ENCODE results near the gene PPTC7.
A peak's percentile ranks its signal among the peaks of the same experiment; 100 is the strongest.
"Not testable (repeated sequence)": the region's sequence is repeated elsewhere in the genome, so short reads cannot be mapped to it uniquely, and the experiment has no call there.

PPTC7 gene

GRCh38 chr12:110574044-110574443 is 9.1 kb downstream of the PPTC7 start:
- DNase-seq (ENCODE audit: low spot score) (no peak), ATAC-seq (ENCODE audit: low read depth) (no peak)
- Histone ChIP-seq H3K27ac (ENCODE audit: poor library complexity, severe bottlenecking) (peak overlapping the region; percentile 99), H3K4me1 (ENCODE audit: insufficient read depth, poor library complexity, severe bottlenecking) (peaks cover 41% of the 10 kb centered on the region), H3K27me3 (ENCODE audit: insufficient read depth, poor library complexity, severe bottlenecking) (no peaks in the 10 kb centered on the region), H3K36me3 (ENCODE audit: low read depth) (peaks cover 26% of the 10 kb centered on the region), H3K4me3 (ENCODE audit: severe bottlenecking) (no peak overlapping the region), H3K9me3 (ENCODE audit: severe bottlenecking) (no peaks in the 10 kb centered on the region)
- TF ChIP-seq CTCF (IDR thresholded peaks at IDR 0.05; ENCODE audit: poor library complexity, severe bottlenecking): no peak

DNA sequence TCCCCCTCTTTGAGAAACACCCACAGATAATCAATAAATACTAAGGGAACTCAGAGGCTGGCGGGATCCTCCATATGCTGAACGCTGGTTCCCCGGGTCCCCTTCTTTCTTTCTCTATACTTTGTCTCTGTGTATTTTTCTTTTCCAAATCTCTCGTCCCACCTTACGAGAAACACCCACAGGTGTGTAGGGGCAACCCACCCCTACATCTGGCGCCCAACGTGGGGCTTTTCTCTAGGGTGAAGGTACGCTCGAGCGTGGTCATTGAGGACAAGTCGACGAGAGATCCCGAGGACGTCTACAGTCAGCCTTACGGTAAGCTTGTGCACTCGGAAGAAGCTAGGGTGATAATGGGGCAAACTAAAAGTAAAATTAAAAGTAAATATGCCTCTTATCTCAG is 12.3 kb downstream of the PPTC7 start:
- not testable (repeated sequence) for H3K27ac ChIP-seq (ENCODE audit: poor library complexity, severe bottlenecking); ATAC-seq (ENCODE audit: low read depth); DNase-seq (ENCODE audit: low spot score); H3K4me3 ChIP-seq (ENCODE audit: severe bottlenecking); H3K9me3 ChIP-seq (ENCODE audit: severe bottlenecking); H3K27me3 ChIP-seq (ENCODE audit: insufficient read depth, poor library complexity, severe bottlenecking)
- peaks cover 36% of the 10 kb centered on the region for H3K4me1 ChIP-seq (ENCODE audit: insufficient read depth, poor library complexity, severe bottlenecking)
- peaks cover 26% of the 10 kb centered on the region for H3K36me3 ChIP-seq (ENCODE audit: low read depth)

GRCh38 chr12:110569838-110570237 is 13.3 kb downstream of the PPTC7 start:
- H3K27ac ChIP-seq (ENCODE audit: poor library complexity, severe bottlenecking): peak overlapping the region; percentile 94
- H3K9me3 ChIP-seq (ENCODE audit: severe bottlenecking); H3K4me3 ChIP-seq (ENCODE audit: severe bottlenecking); H3K27me3 ChIP-seq (ENCODE audit: insufficient read depth, poor library complexity, severe bottlenecking); ATAC-seq (ENCODE audit: low read depth); DNase-seq (ENCODE audit: low spot score): not testable (repeated sequence)
- H3K4me1 ChIP-seq (ENCODE audit: insufficient read depth, poor library complexity, severe bottlenecking): peaks cover 37% of the 10 kb centered on the region
- peaks cover 26% of the 10 kb centered on the region for H3K36me3 ChIP-seq (ENCODE audit: low read depth)

- peak overlapping the region; percentile 94 for H3K27ac ChIP-seq (ENCODE audit: poor library complexity, severe bottlenecking)
- peaks cover 48% of the 10 kb centered on the region for H3K4me1 ChIP-seq (ENCODE audit: insufficient read depth, poor library complexity, severe bottlenecking)
- H3K27me3 ChIP-seq (ENCODE audit: insufficient read depth, poor library complexity, severe bottlenecking): no peaks in the 10 kb centered on the region
- TF ChIP-seq CTCF (IDR thresholded peaks at IDR 0.05; ENCODE audit: poor library complexity, severe bottlenecking): no peak
- DNase-seq (ENCODE audit: low spot score) (no peak), ATAC-seq (ENCODE audit: low read depth) (no peak)
- H3K4me3 ChIP-seq (ENCODE audit: severe bottlenecking): no peak overlapping the region
- H3K9me3 ChIP-seq (ENCODE audit: severe bottlenecking): no peaks in the 10 kb centered on the region
- peaks cover 26% of the 10 kb centered on the region for H3K36me3 ChIP-seq (ENCODE audit: low read depth)
Observed at GRCh38 chr12:110568752-110569151, 14.4 kb downstream of the PPTC7 start.

GRCh38 chr12:110566993-110567392 is 16.1 kb downstream of the PPTC7 start:
- no peak for DNase-seq (ENCODE audit: low spot score)

More at GRCh38 chr12:110566993-110567392, 16.1 kb downstream of the PPTC7 start:
- Histone ChIP-seq H3K36me3 (ENCODE audit: low read depth) (peaks cover 13% of the 10 kb centered on the region), H3K9me3 (ENCODE audit: severe bottlenecking) (no peaks in the 10 kb centered on the region), H3K4me1 (ENCODE audit: insufficient read depth, poor library complexity, severe bottlenecking) (peaks cover 61% of the 10 kb centered on the region), H3K4me3 (ENCODE audit: severe bottlenecking) (no peak overlapping the region), H3K27me3 (ENCODE audit: insufficient read depth, poor library complexity, severe bottlenecking) (no peaks in the 10 kb centered on the region), H3K27ac (ENCODE audit: poor library complexity, severe bottlenecking) (peak overlapping the region; percentile 94)
- TF ChIP-seq CTCF (IDR thresholded peaks at IDR 0.05; ENCODE audit: poor library complexity, severe bottlenecking): no peak
- ATAC-seq (ENCODE audit: low read depth): no peak
